Endothelial cell of umbilical vein (primary cell): ENCODE results near the gene PCNT. TPM values are rescaled to one million over a fixed set of nuclear protein-coding genes. Genes with fewer than 3 reads are reported as not detected.

Source experiments
- BruUV-seq: library from RNA; stranded (reverse); fragments of 400-500 nt; replicated peaks from 2 replicates; lab custom pipeline; 2021; lab: Mats Ljungman, UMichigan
- CTCF ChIA-PET: fragments of 300-600, 350-600 bp; sonication (Branson Sonifier 250); formaldehyde crosslinking; loops from one replicate; lab custom pipeline; 2021; ENCODE audit warnings: antibody characterized with exemption, inconsistent platforms; lab: Charles Lee
- POLR2A ChIA-PET: fragments of 300-600, 350-600 bp; sonication (Branson Sonifier 250); formaldehyde crosslinking; loops from one replicate; lab custom pipeline; 2021; ENCODE audit warnings: antibody characterized with exemption, inconsistent platforms; lab: Charles Lee
- DNase-seq: peaks from one replicate; pipeline ENCODE4 v3.0.0-alpha.2; 2011; ENCODE audit warnings: low read depth, low spot score
- FAIRE-seq: peaks from 2 replicates; lab custom pipeline; 2011; peaks lifted over from hg19 to GRCh38; lab: Jason Lieb, UNC
- H2AFZ ChIP-seq: 2 replicates; pipeline ENCODE4 v1.6.0; 2012; ENCODE audit warnings: low read depth, low read length, control low read depth, inconsistent platforms
- H3K27ac ChIP-seq: 2 replicates; pipeline ENCODE4 v1.5.1; 2011; ENCODE audit warnings: low read depth, mild to moderate bottlenecking, control low read depth, low read length, moderate library complexity; ENCODE audit not compliant: insufficient read depth
- H3K27me3 ChIP-seq, 2 experiments: 2 replicates each; pipeline versions ENCODE4 v1.6.0 to v1.6.1; 2011; ENCODE audit warnings: low read length in 2 of 2, mixed read lengths in 1 of 2; ENCODE audit not compliant: control insufficient read depth in 2 of 2, insufficient read depth in 2 of 2
- H3K36me3 ChIP-seq, 2 experiments: 2 replicates in 1 of 2; 3 replicates in 1 of 2; pipeline ENCODE4 v1.5.1; 2011; ENCODE audit warnings: low read length in 2 of 2, mild to moderate bottlenecking in 1 of 2, moderate library complexity in 1 of 2; ENCODE audit not compliant: control insufficient read depth in 2 of 2, insufficient read depth in 2 of 2; ENCODE audit errors: extremely low read depth in 1 of 2
- H3K4me1 ChIP-seq: 3 replicates; pipeline ENCODE4 v1.5.1; 2011; ENCODE audit warnings: mild to moderate bottlenecking, low read length; ENCODE audit not compliant: control insufficient read depth, insufficient read depth; ENCODE audit errors: extremely low read depth
- H3K4me2 ChIP-seq: 2 replicates; pipeline ENCODE4 v1.6.1; 2011; ENCODE audit warnings: low read length, control low read depth, mixed read lengths; ENCODE audit not compliant: insufficient read depth
- H3K4me3 ChIP-seq, 3 experiments: fragments of 200-600 bp in 1 of 3; sonication (generic), shearing (Covaris generic) in 1 of 3; replicated peaks in 1 of 3; 2 replicates each; pipeline ENCODE4 v1.5.1; 2011 to 2016; ENCODE audit warnings: control low read depth in 3 of 3, low read length in 3 of 3, mild to moderate bottlenecking in 2 of 3, inconsistent platforms in 1 of 3, low read depth in 1 of 3, moderate library complexity in 1 of 3; ENCODE audit not compliant: insufficient read depth in 1 of 3
- H3K79me2 ChIP-seq: 2 replicates; pipeline ENCODE4 v1.6.0; 2012; ENCODE audit warnings: low read length, inconsistent platforms; ENCODE audit not compliant: control insufficient read depth, insufficient read depth
- H3K9ac ChIP-seq: replicated peaks from 2 replicates; pipeline ENCODE3; 2011; ENCODE audit warnings: low read length, control low read depth; ENCODE audit not compliant: insufficient read depth; ENCODE audit errors: extremely low read depth
- H3K9me1 ChIP-seq: replicated peaks from 3 replicates; pipeline ENCODE4 v1.6.0; 2011; ENCODE audit warnings: mild to moderate bottlenecking, low read length; ENCODE audit not compliant: control insufficient read depth, insufficient read depth; ENCODE audit errors: extremely low read depth
- H3K9me3 ChIP-seq: replicated peaks from 2 replicates; pipeline ENCODE4 v1.5.1; 2012; ENCODE audit warnings: low read length, inconsistent platforms; ENCODE audit not compliant: control insufficient read depth, insufficient read depth
- H4K20me1 ChIP-seq: replicated peaks from 2 replicates; pipeline ENCODE3; 2011; ENCODE audit warnings: mild to moderate bottlenecking, low read length; ENCODE audit not compliant: control insufficient read depth, insufficient read depth; ENCODE audit errors: extremely low read depth
- EZH2 ChIP-seq: IDR thresholded peaks from 2 replicates; pipeline ENCODE4 v1.6.1; 2012; ENCODE audit warnings: borderline replicate concordance, low read depth, mild to moderate bottlenecking, moderate library complexity, low read length, inconsistent platforms; ENCODE audit not compliant: severe bottlenecking
- FOS ChIP-seq: IDR thresholded peaks from 2 replicates; pipeline ENCODE4 v1.6.1; 2011; ENCODE audit warnings: mild to moderate bottlenecking, low read length, moderate library complexity, borderline replicate concordance; ENCODE audit not compliant: insufficient read depth
- GATA2 ChIP-seq: IDR thresholded peaks from 2 replicates; pipeline ENCODE4 v1.7.0; 2011; ENCODE audit warnings: low read depth, mild to moderate bottlenecking, moderate library complexity, mixed read lengths, low read length; ENCODE audit not compliant: insufficient read length, insufficient read depth
- JUN ChIP-seq: IDR thresholded peaks from 2 replicates; pipeline ENCODE4 v1.6.1; 2011; ENCODE audit warnings: borderline replicate concordance, low read depth; ENCODE audit not compliant: insufficient read length, insufficient read depth
- MYC ChIP-seq: IDR thresholded peaks from one replicate; pipeline ENCODE4 v1.6.1; 2011; ENCODE audit warnings: mild to moderate bottlenecking, low read depth, low read length
- POLR2A ChIP-seq: IDR thresholded peaks from 2 replicates; pipeline ENCODE4 v1.6.1; 2012; ENCODE audit warnings: low read depth, mild to moderate bottlenecking, control low read depth, low read length
- POLR2AphosphoS5 ChIP-seq: IDR thresholded peaks from 2 replicates; pipeline ENCODE4 v1.6.1; 2012; ENCODE audit warnings: low read depth, mild to moderate bottlenecking, control low read depth, low read length, moderate library complexity; ENCODE audit not compliant: insufficient read depth
- dilution Hi-C: fragments of 300-500 bp; cut with MboI; formaldehyde crosslinking; loops from one replicate; pipeline ENCODE4 v1.15.0; 2019; ENCODE audit warnings: low sequenced_read_pairs; ENCODE audit not compliant: extremely low pct_ligation_motif_present
- intact Hi-C: fragments of 100-400 bp; cut with micrococcal nuclease; formaldehyde crosslinking; loops from one replicate; pipeline ENCODE4 v1.10.0; 2022
- polyA plus RNA-seq, 4 experiments: library from polyadenylated mRNA; depleted of rRNA in 3 of 4; stranded (reverse) in 3 of 4; unstranded in 1 of 4; fragments of >200 nt; gene quantifications; 2 replicates each; pipeline versions ENCODE4 v1.2.1 to v1.2.3, GENCODE V29; 2011 to 2012; ENCODE audit warnings: missing spikeins in 1 of 4
- total RNA-seq: library from RNA; stranded (reverse); gene quantifications from 2 replicates; pipeline ENCODE4 v1.2.3, GENCODE V29; 2021
- TF ChIP-seq, protein P1 (sequence below): IDR thresholded peaks from 2 replicates; pipeline ENCODE4 v1.6.1; 2011; ENCODE audit not compliant: insufficient read depth, insufficient read length
- TF ChIP-seq, protein P2 (sequence below), 2 donors: IDR thresholded peaks; 1 replicate in 1 of 2; 2 replicates in 1 of 2; pipeline ENCODE4 v1.5.1; 2011; ENCODE audit warnings: low read length in 2 of 2, mild to moderate bottlenecking in 2 of 2, moderate library complexity in 2 of 2, control low read depth in 1 of 2, inconsistent platforms in 1 of 2, low read depth in 1 of 2; ENCODE audit not compliant: insufficient read depth in 1 of 2; ENCODE audit errors: extremely low read depth in 1 of 2

The PCNT gene
- total and polyA plus RNA-seq, 2 donors (not counting 3 experiments of a cell fraction or from before 2014, with no cell fraction given), result 9.6 to 49.5 TPM

- H3K9ac ChIP-seq, result no peak overlapping the region
- no peaks in the 10 kb centered on the region for H3K27me3 ChIP-seq
- no peak for DNase-seq
- POLR2A ChIA-PET, result no interaction called here
- peaks cover 2 to 20% of the 10 kb centered on the region in 2 experiments for H3K36me3 ChIP-seq
- H3K9me1 ChIP-seq, result no peaks in the 10 kb centered on the region
- no TSS peak for BruUV-seq
- CTCF ChIA-PET, result no interaction called here
- no peaks in the 10 kb centered on the region for H4K20me1 ChIP-seq
- dilution Hi-C loops, result no loop called here
- no peak for TF ChIP-seq GATA2
- no peak for TF ChIP-seq POLR2AphosphoS5
- no peak for TF ChIP-seq MYC
- TF ChIP-seq, protein P1, sequence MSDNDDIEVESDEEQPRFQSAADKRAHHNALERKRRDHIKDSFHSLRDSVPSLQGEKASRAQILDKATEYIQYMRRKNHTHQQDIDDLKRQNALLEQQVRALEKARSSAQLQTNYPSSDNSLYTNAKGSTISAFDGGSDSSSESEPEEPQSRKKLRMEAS, result no peak
- TF ChIP-seq JUN, result no peak
- no peak for TF ChIP-seq POLR2A
- TF ChIP-seq FOS, result no peak
- no peak for TF ChIP-seq EZH2
- TF ChIP-seq, protein P2, sequence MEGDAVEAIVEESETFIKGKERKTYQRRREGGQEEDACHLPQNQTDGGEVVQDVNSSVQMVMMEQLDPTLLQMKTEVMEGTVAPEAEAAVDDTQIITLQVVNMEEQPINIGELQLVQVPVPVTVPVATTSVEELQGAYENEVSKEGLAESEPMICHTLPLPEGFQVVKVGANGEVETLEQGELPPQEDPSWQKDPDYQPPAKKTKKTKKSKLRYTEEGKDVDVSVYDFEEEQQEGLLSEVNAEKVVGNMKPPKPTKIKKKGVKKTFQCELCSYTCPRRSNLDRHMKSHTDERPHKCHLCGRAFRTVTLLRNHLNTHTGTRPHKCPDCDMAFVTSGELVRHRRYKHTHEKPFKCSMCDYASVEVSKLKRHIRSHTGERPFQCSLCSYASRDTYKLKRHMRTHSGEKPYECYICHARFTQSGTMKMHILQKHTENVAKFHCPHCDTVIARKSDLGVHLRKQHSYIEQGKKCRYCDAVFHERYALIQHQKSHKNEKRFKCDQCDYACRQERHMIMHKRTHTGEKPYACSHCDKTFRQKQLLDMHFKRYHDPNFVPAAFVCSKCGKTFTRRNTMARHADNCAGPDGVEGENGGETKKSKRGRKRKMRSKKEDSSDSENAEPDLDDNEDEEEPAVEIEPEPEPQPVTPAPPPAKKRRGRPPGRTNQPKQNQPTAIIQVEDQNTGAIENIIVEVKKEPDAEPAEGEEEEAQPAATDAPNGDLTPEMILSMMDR (IDR thresholded peaks at IDR 0.05; ENCODE audit: extremely low read depth in 1 of 2, insufficient read depth in 1 of 2, low read depth in 1 of 2, low read length in 2 of 2), result no peak
- H3K4me1 ChIP-seq, result no peaks in the 10 kb centered on the region
- no peaks in the 10 kb centered on the region for H3K79me2 ChIP-seq
- FAIRE-seq, result no peak
- H3K4me2 ChIP-seq, result no peak overlapping the region
- H3K4me3 ChIP-seq, result no peak overlapping the region
- H2AFZ ChIP-seq, result no peak overlapping the region
- intact Hi-C loops, result no loop called here
- no peak overlapping the region for H3K27ac ChIP-seq
- no peaks in the 10 kb centered on the region for H3K9me3 ChIP-seq
Measured at GRCh38 chr21:46393941-46394594, 70.1 kb downstream of the PCNT start.
